Measurements from ENCODE around the gene GPRIN3. TPM values are rescaled to one million over a fixed set of nuclear protein-coding genes. Genes with fewer than 3 reads are reported as not detected.

GPRIN3 gene
- total RNA-seq, 1 experiment from 2014 or later: 0.48 TPM

DNA sequence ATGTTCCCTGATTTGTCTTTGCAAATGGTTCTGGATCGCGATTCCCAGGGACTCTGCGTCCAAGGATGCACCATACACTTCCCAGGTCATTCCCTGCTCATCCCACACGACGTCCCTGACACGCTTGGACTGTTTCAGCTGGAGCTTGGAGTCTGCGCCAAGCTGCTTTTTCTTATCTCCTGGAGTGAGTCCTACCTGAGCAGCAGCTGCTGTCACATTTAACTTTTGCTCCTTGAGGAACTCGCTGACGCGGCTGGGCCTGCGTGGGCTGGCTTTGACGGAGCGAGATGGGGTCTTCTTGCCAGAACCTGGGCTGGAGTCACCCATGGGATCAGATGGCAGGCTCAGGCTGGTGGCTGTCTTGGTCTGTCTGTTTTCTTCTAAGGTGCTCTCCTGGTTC, 59.6 kb downstream of the GPRIN3 start:
- Histone ChIP-seq H2BK12ac (ENCODE audit: insufficient read length, low read depth, low read length) (no peak overlapping the region), H3K4me1 (ENCODE audit: insufficient read depth, low read length) (no peaks in the 10 kb centered on the region), H4K8ac (replicated peaks; ENCODE audit: insufficient read length, low read depth, low read length) (no peak overlapping the region), H3K9ac (ENCODE audit: extremely low read depth, insufficient read length, low read length) (no peak overlapping the region), H3K14ac (ENCODE audit: insufficient read depth, low read length) (no peak overlapping the region), H3K9me3 (ENCODE audit: control insufficient read depth, low read depth, low read length) (no peaks in the 10 kb centered on the region), H2BK120ac (ENCODE audit: low read depth, low read length, poor library complexity, severe bottlenecking) (no peak overlapping the region), H3K4me2 (ENCODE audit: insufficient read depth, insufficient read length, low read length) (no peak overlapping the region), H2BK5ac (ENCODE audit: insufficient read length, low read length) (no peak overlapping the region), H3K56ac (ENCODE audit: insufficient read length, low read depth, low read length) (no peak overlapping the region), H2AFZ (ENCODE audit: low read length) (no peak overlapping the region), H3K4ac (ENCODE audit: low read depth, low read length) (no peak overlapping the region), H2AK5ac (ENCODE audit: insufficient read length, low read length) (no peak overlapping the region), H3K79me1 (ENCODE audit: insufficient read depth, low read depth, low read length, poor library complexity, severe bottlenecking) (no peaks in the 10 kb centered on the region), H3K18ac (ENCODE audit: insufficient read length, low read depth, low read length) (no peak overlapping the region), H3K23me2 (ENCODE audit: insufficient read length, low read depth, low read length, poor library complexity, severe bottlenecking) (no peaks in the 10 kb centered on the region), H4K91ac (ENCODE audit: insufficient read length, low read depth, low read length) (no peak overlapping the region), H3T11ph (ENCODE audit: low read length) (no peak overlapping the region), H3K27me3 (ENCODE audit: insufficient read depth, low read length) (no peaks in the 10 kb centered on the region), H3K79me2 (ENCODE audit: insufficient read depth, low read length) (no peaks in the 10 kb centered on the region), H3K23ac (ENCODE audit: insufficient read length, low read depth, low read length) (no peak overlapping the region), H2BK20ac (ENCODE audit: low read depth, low read length, poor library complexity, severe bottlenecking) (no peak overlapping the region), H3K27ac (ENCODE audit: insufficient read length, low read depth, low read length) (no peak overlapping the region), H2BK15ac (ENCODE audit: low read depth, low read length) (no peak overlapping the region), H4K5ac (ENCODE audit: insufficient read length, low read depth, low read length) (no peak overlapping the region), H4K20me1 (ENCODE audit: control insufficient read depth, insufficient read depth, insufficient read length) (no peaks in the 10 kb centered on the region)
- H3K4me1 Mint-ChIP-seq: peaks cover 16 to 19% of the 10 kb centered on the region in 2 experiments
- H3K4me3 Mint-ChIP-seq: no peak overlapping the region
- peak overlapping the region in 1 of 3 experiments; percentile 37; a peak in 1 of 7 replicates for H3K27ac Mint-ChIP-seq
- peaks cover 0 to 2% (median 0%) of the 10 kb centered on the region in 3 experiments; a peak in 1 of 7 replicates for H3K36me3 Mint-ChIP-seq (ENCODE audit: insufficient read depth in 1 of 3, low read depth in 3 of 3)
- TF ChIP-seq, protein P1, sequence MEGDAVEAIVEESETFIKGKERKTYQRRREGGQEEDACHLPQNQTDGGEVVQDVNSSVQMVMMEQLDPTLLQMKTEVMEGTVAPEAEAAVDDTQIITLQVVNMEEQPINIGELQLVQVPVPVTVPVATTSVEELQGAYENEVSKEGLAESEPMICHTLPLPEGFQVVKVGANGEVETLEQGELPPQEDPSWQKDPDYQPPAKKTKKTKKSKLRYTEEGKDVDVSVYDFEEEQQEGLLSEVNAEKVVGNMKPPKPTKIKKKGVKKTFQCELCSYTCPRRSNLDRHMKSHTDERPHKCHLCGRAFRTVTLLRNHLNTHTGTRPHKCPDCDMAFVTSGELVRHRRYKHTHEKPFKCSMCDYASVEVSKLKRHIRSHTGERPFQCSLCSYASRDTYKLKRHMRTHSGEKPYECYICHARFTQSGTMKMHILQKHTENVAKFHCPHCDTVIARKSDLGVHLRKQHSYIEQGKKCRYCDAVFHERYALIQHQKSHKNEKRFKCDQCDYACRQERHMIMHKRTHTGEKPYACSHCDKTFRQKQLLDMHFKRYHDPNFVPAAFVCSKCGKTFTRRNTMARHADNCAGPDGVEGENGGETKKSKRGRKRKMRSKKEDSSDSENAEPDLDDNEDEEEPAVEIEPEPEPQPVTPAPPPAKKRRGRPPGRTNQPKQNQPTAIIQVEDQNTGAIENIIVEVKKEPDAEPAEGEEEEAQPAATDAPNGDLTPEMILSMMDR (conservative IDR thresholded peaks at IDR 0.05): no peak
- WGBS (ENCODE audit: extremely low coverage, insufficient read length, low lambda C conversion rate): no CpG with 5 or more reads among the region's 13 CpGs
- H3K9me3 Mint-ChIP-seq: no peaks in the 10 kb centered on the region
- no peak for DNase-seq
- H3K27me3 Mint-ChIP-seq (ENCODE audit: low read depth): no peaks in the 10 kb centered on the region; the same call in none of the 2 replicates

Data from H9 (cell line).